ENCODE results near the gene LMF1. TPM values are rescaled to one million over a fixed set of nuclear protein-coding genes. Genes with fewer than 3 reads are reported as not detected.
A peak's percentile ranks its signal among the peaks of the same experiment; 100 is the strongest.

LMF1 gene
- total RNA-seq, 6 donors from 2014 or later = 20.3 to 147 (median 28.2) TPM

GRCh38 chr16:974001-974601, 3.3 kb upstream of the LMF1 start:
- H3K27me3 ChIP-seq = peaks cover 0 to 4% (median 0%) of the 10 kb centered on the region in 4 donors
- no peaks in the 10 kb centered on the region for H3K36me3 ChIP-seq
- DNase-seq (no peak), ATAC-seq (ENCODE audit: low FRiP score in 2 of 2) (no peak)
- no peak overlapping the region for H3K4me3 ChIP-seq
- WGBS, 2 donors = 63 to 65% methylated on average over 21 of the region's 21 CpGs
- no peaks in the 10 kb centered on the region for H3K9me3 ChIP-seq
- no peak overlapping the region for H3K27ac ChIP-seq
- no peak for TF ChIP-seq EP300 (IDR thresholded peaks at IDR 0.05)
- TF ChIP-seq POLR2AphosphoS5 (IDR thresholded peaks at IDR 0.05) = no peak
- no peak for TF ChIP-seq POLR2A (IDR thresholded peaks at IDR 0.05)
- TF ChIP-seq CTCF (IDR thresholded peaks at IDR 0.05) = no peak
- H3K4me1 ChIP-seq = peaks cover 10 to 18% (median 15%) of the 10 kb centered on the region in 4 donors

- Histone ChIP-seq H3K27me3 (peaks cover 0 to under 1% (median 0%) of the 10 kb centered on the region in 4 donors), H3K9me3 (no peaks in the 10 kb centered on the region), H3K36me3 (no peaks in the 10 kb centered on the region), H3K4me1 (peaks cover 10 to 20% (median 15%) of the 10 kb centered on the region in 4 donors), H3K27ac (no peak overlapping the region), H3K4me3 (no peak overlapping the region)
- no peak for TF ChIP-seq EP300 (IDR thresholded peaks at IDR 0.05)
- TF ChIP-seq POLR2AphosphoS5 (IDR thresholded peaks at IDR 0.05) = no peak
- no peak for TF ChIP-seq POLR2A (IDR thresholded peaks at IDR 0.05)
- TF ChIP-seq CTCF (IDR thresholded peaks at IDR 0.05) = no peak
- 87 to 89% methylated on average over 17 of the region's 17 CpGs for WGBS, 2 donors
- no peak for ATAC-seq (ENCODE audit: low FRiP score in 2 of 2)
- DNase-seq = no peak
Observed at GRCh38 chr16:973366-973765, 2.6 kb upstream of the LMF1 start.

- Histone ChIP-seq H3K27me3 (no peaks in the 10 kb centered on the region), H3K27ac (no peak overlapping the region), H3K36me3 (peaks cover 0 to 2% (median 0%) of the 10 kb centered on the region in 4 donors), H3K4me1 (peaks cover 10 to 20% (median 15%) of the 10 kb centered on the region in 4 donors), H3K9me3 (no peaks in the 10 kb centered on the region), H3K4me3 (no peak overlapping the region)
- ATAC-seq (ENCODE audit: low FRiP score in 2 of 2) (no peak), DNase-seq (peak in 1 of 2 donors; percentile 75)
- 85 to 91% methylated on average over 12 to 32 of the region's 32 CpGs for WGBS, 2 donors
- TF ChIP-seq POLR2AphosphoS5 (IDR thresholded peaks at IDR 0.05) = no peak
- no peak for TF ChIP-seq POLR2A (IDR thresholded peaks at IDR 0.05)
- no peak for TF ChIP-seq EP300 (IDR thresholded peaks at IDR 0.05)
- TF ChIP-seq CTCF (IDR thresholded peaks at IDR 0.05) = no peak
Observed at GRCh38 chr16:972316-973002, 1.7 kb upstream of the LMF1 start.

GRCh38 chr16:971981-972315, 1.2 kb upstream of the LMF1 start:
- 83 to 85% methylated on average over 8 of the region's 8 CpGs for WGBS, 2 donors
- no peaks in the 10 kb centered on the region for H3K9me3 ChIP-seq
- no peak for ATAC-seq (ENCODE audit: low FRiP score in 2 of 2)
- DNase-seq = no peak
- TF ChIP-seq POLR2A (IDR thresholded peaks at IDR 0.05) = no peak
- no peak for TF ChIP-seq CTCF (IDR thresholded peaks at IDR 0.05)
- TF ChIP-seq POLR2AphosphoS5 (IDR thresholded peaks at IDR 0.05) = no peak
- no peak for TF ChIP-seq EP300 (IDR thresholded peaks at IDR 0.05)
- H3K4me1 ChIP-seq = peaks cover 10 to 20% (median 15%) of the 10 kb centered on the region in 4 donors
- H3K36me3 ChIP-seq = peaks cover 0 to 3% (median 0%) of the 10 kb centered on the region in 4 donors
- H3K4me3 ChIP-seq = no peak overlapping the region
- H3K27ac ChIP-seq = no peak overlapping the region
- H3K27me3 ChIP-seq = no peaks in the 10 kb centered on the region

Measured in upper lobe of left lung (tissue), 6 donors.